GM23338 (cell line): ENCODE data around the gene PPP2R2B.

ENCODE experiments used
- EZH2 ChIP-seq: fragments of 200-600 bp; sonication (generic); IDR thresholded peaks from one replicate; pipeline ENCODE4 v1.8.0; 2017; ENCODE audit warnings: antibody characterized with exemption, mild to moderate bottlenecking, low read depth; ENCODE audit not compliant: unreplicated experiment
- POLR2AphosphoS5 ChIP-seq: IDR thresholded peaks from 2 replicates; pipeline ENCODE4 v1.6.1; 2016; ENCODE audit warnings: antibody characterized with exemption, low read depth
- REST ChIP-seq: IDR thresholded peaks from one replicate; pipeline ENCODE4 v1.6.1; 2018; ENCODE audit warnings: antibody characterized with exemption; ENCODE audit not compliant: unreplicated experiment
- TF ChIP-seq, protein P1 (sequence below), 2 experiments: fragments of 200-600 bp in 1 of 2; sonication (generic) in 1 of 2; conservative IDR thresholded peaks; 2 replicates each; pipeline versions ENCODE4 v1.5.1 to v1.6.1; 2016 to 2017; ENCODE audit warnings: antibody characterized with exemption in 2 of 2, low read depth in 2 of 2, mild to moderate bottlenecking in 2 of 2, moderate library complexity in 1 of 2

GRCh38 chr5:146765089-146765832 lies 113.3 kb downstream of the PPP2R2B start:
- no peak for TF ChIP-seq REST
- TF ChIP-seq, protein P1, sequence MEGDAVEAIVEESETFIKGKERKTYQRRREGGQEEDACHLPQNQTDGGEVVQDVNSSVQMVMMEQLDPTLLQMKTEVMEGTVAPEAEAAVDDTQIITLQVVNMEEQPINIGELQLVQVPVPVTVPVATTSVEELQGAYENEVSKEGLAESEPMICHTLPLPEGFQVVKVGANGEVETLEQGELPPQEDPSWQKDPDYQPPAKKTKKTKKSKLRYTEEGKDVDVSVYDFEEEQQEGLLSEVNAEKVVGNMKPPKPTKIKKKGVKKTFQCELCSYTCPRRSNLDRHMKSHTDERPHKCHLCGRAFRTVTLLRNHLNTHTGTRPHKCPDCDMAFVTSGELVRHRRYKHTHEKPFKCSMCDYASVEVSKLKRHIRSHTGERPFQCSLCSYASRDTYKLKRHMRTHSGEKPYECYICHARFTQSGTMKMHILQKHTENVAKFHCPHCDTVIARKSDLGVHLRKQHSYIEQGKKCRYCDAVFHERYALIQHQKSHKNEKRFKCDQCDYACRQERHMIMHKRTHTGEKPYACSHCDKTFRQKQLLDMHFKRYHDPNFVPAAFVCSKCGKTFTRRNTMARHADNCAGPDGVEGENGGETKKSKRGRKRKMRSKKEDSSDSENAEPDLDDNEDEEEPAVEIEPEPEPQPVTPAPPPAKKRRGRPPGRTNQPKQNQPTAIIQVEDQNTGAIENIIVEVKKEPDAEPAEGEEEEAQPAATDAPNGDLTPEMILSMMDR (conservative IDR thresholded peaks at IDR 0.05; ENCODE audit: low read depth in 2 of 2), result no peak
- TF ChIP-seq POLR2AphosphoS5, result no peak
- no peak for TF ChIP-seq EZH2
